Measurements from ENCODE around the gene DMD. TPM values are rescaled to one million over a fixed set of nuclear protein-coding genes. Genes with fewer than 3 reads are reported as not detected.
"Not testable (repeated sequence)": the region's sequence is repeated elsewhere in the genome, so short reads cannot be mapped to it uniquely, and the experiment has no call there.

Gene DMD
- polyA plus RNA-seq, 12 donors: 53.6 to 134 (median 95.6) TPM; not detected in 1

- DNase-seq: no peak
Measured at GRCh38 chrX:31604629-31605221, 1606.6 kb downstream of the DMD start.

- no peak for DNase-seq
Measured at GRCh38 chrX:31603411-31604120, 1607.8 kb downstream of the DMD start.

- no peak for DNase-seq
Measured at GRCh38 chrX:31600823-31601222, 1610.5 kb downstream of the DMD start.

- no peak for DNase-seq
Measured at GRCh38 chrX:31593353-31593752, 1618.0 kb downstream of the DMD start.

- DNase-seq: no peak
Measured at GRCh38 chrX:31591355-31591754, 1620.0 kb downstream of the DMD start.

- no peak for DNase-seq
Measured at GRCh38 chrX:31590581-31591114, 1620.7 kb downstream of the DMD start.

- no peak for DNase-seq
Measured at GRCh38 chrX:31589503-31589902, 1621.8 kb downstream of the DMD start.

GRCh38 chrX:31588355-31588754, 1623.0 kb downstream of the DMD start:
- no peak for DNase-seq

GRCh38 chrX:31583892-31584291, 1627.5 kb downstream of the DMD start:
- DNase-seq: not testable (repeated sequence)

GRCh38 chrX:31580726-31581125, 1630.6 kb downstream of the DMD start:
- no peak for DNase-seq

GRCh38 chrX:31580227-31580626, 1631.1 kb downstream of the DMD start:
- no peak for DNase-seq

- no peak for DNase-seq
Measured at GRCh38 chrX:31572360-31572759, 1639.0 kb downstream of the DMD start.

- DNase-seq: no peak
Measured at GRCh38 chrX:31570658-31571057, 1640.7 kb downstream of the DMD start.

GRCh38 chrX:31563792-31564191, 1647.6 kb downstream of the DMD start:
- DNase-seq: no peak

- no peak for DNase-seq
Measured at GRCh38 chrX:31555506-31555905, 1655.8 kb downstream of the DMD start.

GRCh38 chrX:31551913-31552312, 1659.4 kb downstream of the DMD start:
- DNase-seq: no peak

- DNase-seq: no peak
Measured at GRCh38 chrX:31550158-31550557, 1661.2 kb downstream of the DMD start.

GRCh38 chrX:31547816-31548215, 1663.5 kb downstream of the DMD start:
- DNase-seq: no peak

- no peak for DNase-seq
Measured at GRCh38 chrX:31547416-31547815, 1663.9 kb downstream of the DMD start.

- DNase-seq: no peak
Measured at GRCh38 chrX:31546126-31546525, 1665.2 kb downstream of the DMD start.

GRCh38 chrX:31545726-31546125, 1665.6 kb downstream of the DMD start:
- no peak for DNase-seq

- DNase-seq: no peak
Measured at GRCh38 chrX:31545191-31545590, 1666.2 kb downstream of the DMD start.

GRCh38 chrX:31543634-31544033, 1667.7 kb downstream of the DMD start:
- DNase-seq: no peak

- DNase-seq: no peak
Measured at GRCh38 chrX:31542566-31542965, 1668.8 kb downstream of the DMD start.

All from muscle of arm (tissue), 12 donors.